GM23248 (cell line): ENCODE measurements around the gene IRF6.

ENCODE experiments used
- EZH2 ChIP-seq: fragments of 200-600 bp; sonication (generic); IDR thresholded peaks from 2 replicates; pipeline ENCODE4 v1.6.1; 2018; ENCODE audit warnings: antibody characterized with exemption, mild to moderate bottlenecking; ENCODE audit not compliant: insufficient read depth, poor library complexity, severe bottlenecking
- EZH2phosphoT487 ChIP-seq: fragments of 200-600 bp; sonication (generic); IDR thresholded peaks from 2 replicates; pipeline ENCODE4 v1.6.1; 2018; ENCODE audit warnings: antibody characterized with exemption, moderate library complexity, mild to moderate bottlenecking, low read depth; ENCODE audit not compliant: insufficient read depth

DNA sequence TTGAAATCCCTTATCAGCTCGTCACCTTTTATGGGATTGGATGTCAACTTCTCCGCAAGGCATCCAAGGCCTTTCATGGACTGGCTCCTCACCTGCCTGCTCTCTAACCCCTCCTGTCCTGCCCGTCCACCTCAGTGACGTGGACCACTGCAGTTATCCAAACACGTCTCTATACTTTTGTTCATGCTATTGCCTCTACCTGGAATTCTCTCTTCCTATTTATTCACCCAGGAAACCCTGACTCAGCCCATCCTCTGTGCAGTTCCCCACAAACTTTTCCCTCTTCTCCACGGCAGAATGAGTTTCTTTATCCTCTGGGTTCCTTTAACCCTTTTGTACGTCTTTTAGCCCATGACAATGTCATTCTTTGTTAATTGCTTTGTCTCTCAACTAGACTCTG, 16.8 kb upstream of the IRF6 start:
- TF ChIP-seq EZH2 (no peak), EZH2phosphoT487 (no peak)
